GM21576 (cell line): ENCODE results near the gene HOXA3.

Source experiments
- ATAC-seq: cut with Tn5 transposase; IDR thresholded peaks from one replicate; pipeline ENCODE4 v1.9.1; 2021; ENCODE audit warnings: mild to moderate bottlenecking, moderate library complexity; ENCODE audit not compliant: unreplicated experiment

The HOXA3 gene

DNA sequence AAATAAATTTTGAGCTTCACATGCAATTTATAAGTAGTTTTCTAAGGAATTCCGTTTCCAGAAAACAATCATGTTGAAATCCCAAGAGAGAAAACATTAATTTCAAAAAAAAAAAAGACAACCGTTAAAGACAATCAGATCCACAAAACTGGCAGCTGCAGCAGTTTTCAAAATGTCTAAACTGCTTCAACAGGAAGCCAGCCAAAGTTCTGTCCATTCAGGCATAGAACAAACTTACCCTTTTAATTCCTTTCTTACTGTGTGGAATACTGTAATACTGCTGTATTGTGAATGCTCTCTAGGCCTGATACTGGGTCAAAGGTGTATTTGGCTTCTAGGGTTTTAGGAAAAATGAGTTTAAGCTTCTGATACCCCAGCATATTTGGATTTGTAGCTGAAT, 88.2 kb downstream of the HOXA3 start:
- ATAC-seq = no peak

GRCh38 chr7:27062946-27063345, 89.4 kb downstream of the HOXA3 start:
- ATAC-seq = no peak
